Activated CD8-positive, alpha-beta memory T cell treated with anti-CD3 and anti-CD28 coated beads for 1 hour (primary cell): Measurements from ENCODE around the gene SLC4A1.

Experiments
- DNase-seq, 2 donors: peaks; one replicate each; pipeline ENCODE4 v3.0.0-alpha.2; 2020; ENCODE audit warnings: low read depth in 1 of 2; ENCODE audit errors: extremely low read depth in 1 of 2

The SLC4A1 gene

DNA sequence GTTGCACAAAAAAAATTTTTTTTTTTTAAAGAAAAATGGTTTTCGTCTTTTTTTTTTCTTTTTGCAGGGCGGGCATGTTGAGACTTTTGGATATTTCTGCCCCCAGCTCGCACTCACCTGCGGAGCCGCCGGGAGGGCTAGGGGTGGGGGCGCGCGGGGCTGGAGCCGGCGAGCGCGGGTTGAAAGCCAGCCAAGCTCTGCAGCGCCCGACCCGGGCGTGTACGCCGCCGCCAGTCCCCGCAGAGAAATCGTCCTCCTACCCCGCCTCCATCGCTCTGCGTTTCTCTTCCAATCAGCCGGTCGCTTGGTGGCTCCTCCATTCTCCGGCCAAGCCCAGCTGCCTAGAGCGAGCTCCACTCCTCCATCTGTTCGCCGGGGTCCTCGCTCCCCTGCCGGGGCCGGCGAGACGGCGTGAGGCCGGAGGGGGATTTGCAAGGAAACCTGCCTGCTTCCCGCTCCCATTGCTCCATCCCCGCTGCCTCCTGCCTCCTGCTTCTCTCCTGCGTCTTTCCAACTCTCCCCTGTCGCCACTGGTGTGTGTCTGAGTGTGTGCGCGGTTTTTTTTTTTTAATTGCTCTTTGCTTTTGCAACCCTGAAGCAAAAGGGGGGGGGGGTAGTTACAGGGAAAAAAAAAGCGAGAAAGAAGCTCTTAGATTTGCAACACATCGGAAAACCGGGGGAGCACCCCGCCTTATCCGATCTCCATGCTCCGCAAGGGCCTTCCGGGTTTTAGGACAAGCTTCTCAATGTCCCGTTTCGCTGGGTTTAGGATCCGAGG is 46.7 kb downstream of the SLC4A1 start:
- DNase-seq = peak in 1 of 2 donors; percentile 34

GRCh38 chr17:44220213-44221083 is 47.5 kb downstream of the SLC4A1 start:
- DNase-seq = no peak

GRCh38 chr17:44219616-44220212 is 48.2 kb downstream of the SLC4A1 start, which contains the start of gene UBTF:
UBTF (minus strand) TSS chr17:44219675; CDS start chr17:44218229, 1,446 bp downstream.
- DNase-seq = peak in 1 of 2 donors; percentile 59

DNA sequence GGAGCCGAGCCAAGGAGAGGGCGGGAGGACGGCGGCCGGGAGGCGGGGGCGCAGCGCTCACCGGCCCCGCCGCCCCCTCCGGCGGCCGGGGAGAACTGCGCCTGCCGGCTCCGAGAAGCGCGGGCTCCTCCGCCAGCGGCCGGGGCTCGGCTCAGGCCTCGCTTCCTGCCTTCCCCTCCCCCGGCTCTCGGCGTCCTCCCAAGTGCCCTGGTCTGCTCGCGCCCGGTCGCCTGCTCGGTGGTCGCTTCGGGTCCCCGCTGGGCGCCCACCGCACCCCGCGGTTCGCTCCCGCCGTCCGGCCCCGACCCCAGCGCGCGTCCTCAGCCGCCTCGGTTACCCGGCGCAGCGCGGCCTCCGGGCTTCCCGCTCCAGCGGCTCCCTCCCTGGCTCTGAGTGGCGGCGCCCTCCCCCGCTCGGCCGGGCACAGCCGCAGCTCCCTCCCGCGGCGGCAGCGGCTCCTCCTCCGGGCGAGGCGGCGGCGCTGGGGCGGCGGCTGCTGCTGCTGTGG is 48.8 kb downstream of the SLC4A1 start:
- peak in 1 of 2 donors; percentile 54 for DNase-seq

DNA sequence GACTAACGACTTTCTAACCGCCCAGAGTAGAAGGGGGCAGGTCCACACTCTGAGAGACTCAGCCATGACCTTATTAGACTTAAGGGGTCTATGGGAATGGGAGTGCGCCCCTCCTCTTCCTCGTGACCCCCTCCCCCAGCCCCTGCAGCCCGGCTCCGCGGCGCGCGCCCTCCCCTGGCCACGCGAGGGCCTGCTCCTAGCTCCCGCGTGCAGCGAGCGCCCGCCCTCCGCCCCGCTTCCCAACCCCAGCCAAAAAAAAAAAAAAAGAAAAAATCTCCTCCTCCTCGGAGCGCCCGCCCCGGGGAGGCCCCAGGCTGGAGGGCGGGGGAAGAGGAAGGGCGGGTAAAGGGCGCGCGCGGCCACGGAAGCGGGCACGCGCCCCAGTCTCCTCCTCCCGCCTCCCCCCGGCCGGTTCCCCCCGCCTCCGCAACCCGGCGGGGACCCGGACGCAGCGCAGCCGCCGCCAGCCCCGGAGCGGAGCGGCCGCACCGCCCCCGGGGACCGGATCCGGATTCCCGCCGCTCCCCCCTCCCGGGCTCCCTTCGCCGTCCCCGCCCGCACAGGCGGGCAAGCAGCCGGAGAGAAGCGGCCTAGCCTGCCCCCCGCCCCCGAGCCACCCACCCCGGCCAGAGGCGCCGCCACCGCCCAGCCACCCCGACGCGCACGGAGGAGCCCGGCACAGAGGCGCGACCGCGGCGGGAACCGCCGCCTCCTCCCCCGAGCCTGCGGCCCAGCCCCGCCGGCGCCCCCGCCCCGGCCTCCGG is 49.4 kb downstream of the SLC4A1 start:
- peak in 1 of 2 donors; percentile 79 for DNase-seq

- no peak for DNase-seq
These were observed 50.1 kb downstream of the SLC4A1 start for GRCh38 chr17:44217738-44218343.

- DNase-seq = no peak
These were observed 51.2 kb downstream of the SLC4A1 start for GRCh38 chr17:44216694-44217093.

- DNase-seq = no peak
These were observed 51.8 kb downstream of the SLC4A1 start for GRCh38 chr17:44216173-44216572.

DNA sequence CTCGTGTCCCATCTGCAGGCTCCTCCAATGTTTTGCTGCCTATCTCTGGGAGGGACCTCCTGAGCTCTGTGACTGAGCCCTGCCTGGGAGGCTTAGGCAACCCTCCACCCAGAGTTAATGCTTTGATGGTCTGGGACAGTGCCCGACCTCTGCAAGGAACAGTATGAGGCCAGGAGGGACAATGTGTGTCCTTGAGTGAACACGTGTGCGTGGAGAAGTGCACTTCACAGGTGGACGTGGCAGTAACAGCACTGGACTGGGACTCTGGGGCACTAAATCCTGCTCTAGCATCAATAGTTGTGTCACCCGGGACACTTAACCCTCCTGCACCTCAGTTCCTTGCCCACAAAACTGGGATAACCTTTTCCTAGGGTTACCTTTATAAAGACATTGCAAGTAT is 53.0 kb downstream of the SLC4A1 start:
- DNase-seq = no peak

DNA sequence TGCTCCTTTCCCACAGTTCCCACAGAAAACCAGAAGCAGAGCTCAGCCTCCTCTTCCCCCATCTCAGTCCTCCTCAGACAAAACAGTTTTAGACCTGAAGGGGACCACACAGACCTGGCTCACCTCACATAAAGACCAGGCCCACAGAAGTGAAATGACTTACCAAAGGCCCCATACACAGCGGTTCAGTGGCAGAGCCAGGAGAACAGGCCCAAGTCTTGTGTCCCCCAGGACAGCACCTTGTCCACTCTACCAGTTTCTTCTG is 53.8 kb downstream of the SLC4A1 start:
- DNase-seq = no peak

- no peak for DNase-seq
These were observed 54.3 kb downstream of the SLC4A1 start for GRCh38 chr17:44213403-44214229.

DNA sequence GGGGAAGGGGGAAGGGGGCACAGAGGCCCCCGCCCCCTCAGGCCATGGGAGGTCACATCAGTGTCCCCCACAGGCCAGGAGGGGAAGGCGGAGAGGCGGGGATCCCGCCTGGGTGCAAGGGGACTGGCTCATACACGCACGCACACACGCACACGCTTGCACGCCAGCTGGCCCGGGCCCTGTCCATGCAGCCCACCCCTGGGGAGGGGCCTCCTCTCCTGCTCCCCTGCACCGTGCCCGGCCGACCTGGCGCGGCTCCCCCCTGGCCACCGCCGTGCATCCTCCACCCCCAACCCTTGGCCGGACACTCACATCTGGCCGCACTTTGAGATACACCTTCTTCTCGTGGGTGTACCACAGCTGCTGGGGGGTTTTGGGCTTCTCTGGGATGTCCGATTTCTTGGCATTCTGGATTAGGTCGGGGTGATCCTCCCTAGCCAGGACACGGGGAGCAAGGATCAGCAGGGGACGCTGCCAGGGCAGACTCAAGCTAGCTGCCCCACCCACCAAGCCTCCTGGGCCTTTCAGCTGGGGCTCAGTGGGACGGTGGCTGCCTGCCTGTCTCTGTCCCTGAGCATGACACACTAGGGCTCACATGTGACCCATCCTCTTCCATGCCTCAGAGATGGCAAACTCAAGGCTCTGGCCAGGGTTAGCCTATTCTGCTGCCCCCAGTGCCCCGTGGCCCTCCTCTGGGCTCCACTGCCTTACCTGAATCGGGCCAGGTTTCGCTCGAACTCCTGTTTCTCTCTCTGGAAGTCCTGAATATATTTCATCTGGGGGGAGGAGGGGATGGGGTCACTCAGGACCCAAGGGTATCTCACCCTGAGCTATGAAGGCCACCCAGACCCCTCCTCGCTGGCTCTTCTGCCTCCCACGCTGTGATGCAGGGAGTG is 55.2 kb downstream of the SLC4A1 start:
- no peak for DNase-seq

GRCh38 chr17:44211281-44212265 is 56.4 kb downstream of the SLC4A1 start:
- DNase-seq = no peak

GRCh38 chr17:44210342-44211192 is 57.4 kb downstream of the SLC4A1 start:
- DNase-seq = peak; percentile 71 to 88

DNA sequence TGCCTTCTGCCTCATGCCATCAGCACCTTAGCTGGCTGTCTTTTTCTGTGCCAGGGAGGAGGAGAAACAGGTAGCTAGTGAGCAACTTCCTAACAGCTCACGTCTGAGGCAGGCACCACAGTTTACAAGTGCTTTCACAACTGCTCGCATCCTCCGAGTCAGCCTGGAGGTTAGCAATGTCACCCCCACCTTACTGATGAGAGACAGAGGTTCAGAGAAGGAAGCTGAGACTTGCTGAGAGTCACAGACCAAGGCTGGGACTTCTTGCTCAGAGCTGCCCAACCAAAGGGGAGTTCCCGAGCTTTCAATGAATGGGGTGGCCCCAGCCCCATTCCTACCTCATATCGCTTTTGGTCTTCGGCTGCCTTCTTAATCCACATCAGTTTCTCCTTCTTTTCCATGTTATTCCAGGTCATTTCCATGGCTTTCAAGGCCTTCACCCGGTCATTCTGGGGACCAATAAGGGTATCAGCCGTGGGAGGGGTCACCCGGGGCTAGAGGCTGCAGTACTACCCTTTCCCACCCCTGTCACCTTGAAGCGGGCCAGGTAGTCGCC is 58.1 kb downstream of the SLC4A1 start:
- no peak for DNase-seq

DNA sequence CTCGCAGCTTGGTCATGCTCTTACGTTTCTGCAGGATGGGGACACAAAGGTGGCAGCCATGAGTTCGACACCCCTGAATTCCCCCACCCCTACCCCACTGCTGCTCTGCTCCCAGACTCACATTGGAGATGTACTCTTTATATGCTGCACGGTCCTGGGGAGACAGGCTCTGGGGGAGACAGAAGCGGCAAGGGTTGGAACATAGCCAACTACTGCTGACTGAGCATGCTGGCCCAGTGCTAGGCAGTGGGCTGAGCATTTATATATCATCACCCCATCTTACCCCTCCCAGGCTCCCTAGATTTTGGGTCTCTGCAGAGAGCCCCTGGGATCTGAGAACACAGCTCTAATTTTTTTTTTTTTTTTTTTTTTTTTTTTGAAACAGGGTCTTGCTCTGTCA is 60.2 kb downstream of the SLC4A1 start:
- DNase-seq = no peak
